Gastroesophageal sphincter (tissue), 3 donors: ENCODE measurements around the gene ANKRD61.

Experiments used
- EP300 ChIP-seq: sonication (generic); formaldehyde crosslinking; IDR thresholded peaks from one replicate; pipeline ENCODE4 v1.6.1; 2017; ENCODE audit warnings: antibody characterized with exemption, mild to moderate bottlenecking
- POLR2A ChIP-seq, 2 donors: fragments of 450-650 bp; IDR thresholded peaks; one replicate each; pipeline ENCODE4 v1.6.1; 2017; ENCODE audit warnings: antibody characterized with exemption in 2 of 2, mild to moderate bottlenecking in 2 of 2, moderate library complexity in 1 of 2
- POLR2AphosphoS5 ChIP-seq: sonication (generic); formaldehyde crosslinking; IDR thresholded peaks from one replicate; pipeline ENCODE4 v1.6.1; 2017; ENCODE audit warnings: antibody characterized with exemption
- TF ChIP-seq, protein P1 (sequence below), 4 experiments: fragments of 200-600 bp in 2 of 4; fragments of 450-650 bp in 2 of 4; sonication (generic) in 1 of 4; IDR thresholded peaks; one replicate each; pipeline ENCODE4 v1.5.1; 2017 to 2019; ENCODE audit warnings: antibody characterized with exemption in 4 of 4, mild to moderate bottlenecking in 2 of 4, moderate library complexity in 2 of 4

DNA sequence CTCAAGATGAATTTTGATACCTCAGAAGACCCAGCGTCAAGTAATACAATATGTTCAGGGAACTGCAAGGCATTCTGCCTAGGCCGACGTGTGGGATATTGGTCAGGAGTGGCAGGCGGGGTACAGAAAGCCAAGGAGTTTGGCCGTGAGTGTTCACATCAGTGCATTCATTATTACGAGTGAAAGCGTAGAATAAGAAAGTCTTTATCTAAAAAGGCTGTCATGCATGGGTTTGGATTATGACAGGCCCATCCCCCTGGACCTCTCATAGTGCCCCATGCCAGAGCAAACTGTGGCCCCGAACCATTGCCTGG, 14.6 kb upstream of the ANKRD61 start:
- no peak for TF ChIP-seq POLR2A (IDR thresholded peaks at IDR 0.05)
- TF ChIP-seq, protein P1, sequence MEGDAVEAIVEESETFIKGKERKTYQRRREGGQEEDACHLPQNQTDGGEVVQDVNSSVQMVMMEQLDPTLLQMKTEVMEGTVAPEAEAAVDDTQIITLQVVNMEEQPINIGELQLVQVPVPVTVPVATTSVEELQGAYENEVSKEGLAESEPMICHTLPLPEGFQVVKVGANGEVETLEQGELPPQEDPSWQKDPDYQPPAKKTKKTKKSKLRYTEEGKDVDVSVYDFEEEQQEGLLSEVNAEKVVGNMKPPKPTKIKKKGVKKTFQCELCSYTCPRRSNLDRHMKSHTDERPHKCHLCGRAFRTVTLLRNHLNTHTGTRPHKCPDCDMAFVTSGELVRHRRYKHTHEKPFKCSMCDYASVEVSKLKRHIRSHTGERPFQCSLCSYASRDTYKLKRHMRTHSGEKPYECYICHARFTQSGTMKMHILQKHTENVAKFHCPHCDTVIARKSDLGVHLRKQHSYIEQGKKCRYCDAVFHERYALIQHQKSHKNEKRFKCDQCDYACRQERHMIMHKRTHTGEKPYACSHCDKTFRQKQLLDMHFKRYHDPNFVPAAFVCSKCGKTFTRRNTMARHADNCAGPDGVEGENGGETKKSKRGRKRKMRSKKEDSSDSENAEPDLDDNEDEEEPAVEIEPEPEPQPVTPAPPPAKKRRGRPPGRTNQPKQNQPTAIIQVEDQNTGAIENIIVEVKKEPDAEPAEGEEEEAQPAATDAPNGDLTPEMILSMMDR (IDR thresholded peaks at IDR 0.05) = no peak
- no peak for TF ChIP-seq POLR2AphosphoS5
- TF ChIP-seq EP300 = no peak
